GM12872 (cell line): ENCODE measurements around the gene EPHA6.

Experiments
- TF ChIP-seq, protein P1 (sequence below): IDR thresholded peaks from 3 replicates; pipeline ENCODE4 v1.5.1; 2011; ENCODE audit warnings: low read depth, mild to moderate bottlenecking, low read length, moderate library complexity; ENCODE audit not compliant: insufficient read depth

The EPHA6 gene

DNA sequence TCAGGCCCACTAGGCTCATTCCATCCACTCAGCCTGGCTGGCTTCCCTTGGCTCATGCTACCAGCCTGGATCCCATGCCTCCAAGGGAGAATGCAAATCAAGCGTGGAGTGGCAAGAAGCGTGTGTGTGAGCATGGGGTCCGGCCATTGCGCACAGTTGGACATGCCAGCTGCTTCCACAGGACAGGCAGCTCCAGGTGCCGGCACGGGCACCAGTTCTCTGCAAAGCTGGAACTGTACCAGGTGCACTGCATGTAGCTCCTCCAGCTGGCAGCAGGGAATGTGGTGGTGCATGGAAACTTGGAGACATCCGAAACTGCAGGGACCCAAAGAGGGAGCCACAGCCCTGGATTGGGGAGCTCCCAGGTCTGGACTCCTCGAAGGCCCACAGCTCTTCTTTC lies 449.8 kb downstream of the EPHA6 start:
- TF ChIP-seq, protein P1, sequence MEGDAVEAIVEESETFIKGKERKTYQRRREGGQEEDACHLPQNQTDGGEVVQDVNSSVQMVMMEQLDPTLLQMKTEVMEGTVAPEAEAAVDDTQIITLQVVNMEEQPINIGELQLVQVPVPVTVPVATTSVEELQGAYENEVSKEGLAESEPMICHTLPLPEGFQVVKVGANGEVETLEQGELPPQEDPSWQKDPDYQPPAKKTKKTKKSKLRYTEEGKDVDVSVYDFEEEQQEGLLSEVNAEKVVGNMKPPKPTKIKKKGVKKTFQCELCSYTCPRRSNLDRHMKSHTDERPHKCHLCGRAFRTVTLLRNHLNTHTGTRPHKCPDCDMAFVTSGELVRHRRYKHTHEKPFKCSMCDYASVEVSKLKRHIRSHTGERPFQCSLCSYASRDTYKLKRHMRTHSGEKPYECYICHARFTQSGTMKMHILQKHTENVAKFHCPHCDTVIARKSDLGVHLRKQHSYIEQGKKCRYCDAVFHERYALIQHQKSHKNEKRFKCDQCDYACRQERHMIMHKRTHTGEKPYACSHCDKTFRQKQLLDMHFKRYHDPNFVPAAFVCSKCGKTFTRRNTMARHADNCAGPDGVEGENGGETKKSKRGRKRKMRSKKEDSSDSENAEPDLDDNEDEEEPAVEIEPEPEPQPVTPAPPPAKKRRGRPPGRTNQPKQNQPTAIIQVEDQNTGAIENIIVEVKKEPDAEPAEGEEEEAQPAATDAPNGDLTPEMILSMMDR = no peak

DNA sequence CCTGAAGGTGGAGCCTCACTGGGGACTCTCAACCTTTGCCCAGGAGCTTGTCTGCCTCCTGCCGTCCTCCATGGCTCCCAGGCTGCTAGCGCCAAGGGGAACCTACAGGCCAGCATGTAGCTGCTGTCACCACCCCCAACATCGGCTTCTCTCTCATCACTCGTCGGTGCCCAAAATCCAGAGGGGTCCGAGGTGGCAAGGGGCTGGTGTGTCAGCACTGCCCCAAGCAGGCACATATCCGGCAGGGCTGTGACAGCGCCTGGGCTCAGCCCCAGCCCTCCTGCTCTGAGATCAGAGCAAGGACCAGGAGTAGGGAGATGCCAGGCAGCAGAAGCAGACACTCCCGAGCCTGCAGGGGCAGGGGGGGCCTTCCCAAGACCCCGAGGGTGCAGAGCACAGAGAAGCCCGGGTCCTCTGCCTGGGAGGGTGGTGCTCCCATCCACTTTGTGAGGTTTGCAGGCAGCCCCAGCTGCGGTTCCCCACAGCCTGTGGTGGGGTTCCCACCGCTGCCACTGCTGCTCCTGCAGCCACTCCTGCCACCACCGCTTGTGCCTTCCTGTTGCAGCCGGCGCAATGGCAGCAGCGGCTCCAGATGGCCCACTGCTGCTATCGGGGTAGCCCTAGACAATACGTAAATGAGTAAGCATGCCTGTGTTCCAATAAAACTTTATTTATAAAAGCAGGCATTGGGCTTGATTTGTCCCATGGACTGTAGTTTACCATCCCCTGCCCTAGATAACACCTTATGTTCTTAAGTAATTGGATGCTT lies 451.0 kb downstream of the EPHA6 start:
- TF ChIP-seq, protein P1 = no peak

DNA sequence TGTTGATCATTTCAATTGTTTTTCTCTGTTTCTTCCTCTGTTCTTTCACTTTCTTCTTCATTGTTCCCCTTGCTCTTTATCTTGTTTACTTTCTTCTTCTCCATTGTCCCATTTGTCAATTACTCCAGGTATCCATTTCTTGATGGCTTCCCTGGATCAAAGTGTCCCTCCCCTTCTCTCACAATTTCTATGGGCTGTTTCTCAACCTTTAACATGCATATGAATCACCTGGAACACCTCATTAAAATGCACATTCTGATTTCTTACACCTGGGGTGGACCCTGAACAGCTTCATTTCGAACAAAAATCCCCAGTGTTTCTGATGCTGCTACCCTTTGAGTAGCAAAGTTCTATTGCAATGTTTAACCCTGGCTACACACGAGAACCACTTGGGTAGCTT lies 454.8 kb downstream of the EPHA6 start:
- TF ChIP-seq, protein P1 = no peak

DNA sequence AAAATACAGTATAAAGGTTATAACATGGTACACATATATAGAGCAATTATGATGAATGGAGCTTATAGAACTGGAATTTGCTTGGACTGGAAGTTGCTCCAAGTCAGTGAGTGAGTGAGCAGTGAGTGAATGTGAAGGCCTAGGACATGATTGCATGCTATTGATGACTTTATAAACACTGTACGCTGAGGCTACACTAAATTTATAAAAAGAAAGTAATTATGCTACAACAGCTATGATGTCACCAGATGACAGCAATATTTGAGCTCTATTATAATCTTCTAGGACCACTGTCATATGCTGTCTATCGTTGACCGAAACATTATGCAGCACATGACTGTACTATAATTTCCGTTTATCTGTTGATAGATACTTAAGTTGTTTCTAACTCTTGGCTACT lies 463.3 kb downstream of the EPHA6 start:
- TF ChIP-seq, protein P1 = no peak

DNA sequence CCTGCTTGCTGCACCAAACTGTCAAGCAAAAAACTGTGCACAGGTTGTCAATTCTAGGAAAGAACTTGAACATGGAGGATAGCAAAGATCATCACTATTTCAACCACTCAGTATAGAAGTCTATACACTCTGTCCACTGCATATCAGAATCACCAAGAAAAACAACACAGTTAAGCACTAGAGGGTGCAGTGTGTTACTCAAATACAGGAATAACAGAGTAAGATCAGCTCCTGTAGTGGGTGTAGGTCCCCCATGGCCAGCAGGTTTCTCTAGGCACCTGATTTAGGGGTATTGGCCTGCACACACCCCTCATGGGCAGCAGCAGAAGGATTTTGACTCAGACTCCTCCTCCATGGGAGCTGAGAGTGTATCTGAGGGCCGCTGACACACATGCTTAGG lies 464.1 kb downstream of the EPHA6 start:
- TF ChIP-seq, protein P1 = no peak

DNA sequence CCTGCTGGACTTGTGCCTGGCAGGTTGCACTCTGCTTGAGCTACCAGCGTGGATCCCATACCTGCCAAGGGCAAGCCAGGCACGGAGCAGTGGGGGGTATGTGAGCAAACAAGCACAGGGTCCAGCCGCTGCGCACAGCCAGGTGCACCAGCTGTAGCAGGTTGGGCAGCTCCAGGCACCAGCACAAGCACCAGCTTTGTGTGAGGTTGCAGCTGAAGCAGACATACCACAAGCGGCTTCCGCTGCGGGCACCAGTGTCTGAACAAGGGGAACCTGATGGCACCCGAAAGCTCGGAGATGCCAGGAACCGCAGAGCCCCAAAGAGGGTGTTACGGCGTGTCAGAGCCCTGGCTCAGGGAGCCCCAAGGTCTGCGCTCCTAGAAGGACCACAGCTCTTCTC lies 477.5 kb downstream of the EPHA6 start:
- TF ChIP-seq, protein P1 = no peak

DNA sequence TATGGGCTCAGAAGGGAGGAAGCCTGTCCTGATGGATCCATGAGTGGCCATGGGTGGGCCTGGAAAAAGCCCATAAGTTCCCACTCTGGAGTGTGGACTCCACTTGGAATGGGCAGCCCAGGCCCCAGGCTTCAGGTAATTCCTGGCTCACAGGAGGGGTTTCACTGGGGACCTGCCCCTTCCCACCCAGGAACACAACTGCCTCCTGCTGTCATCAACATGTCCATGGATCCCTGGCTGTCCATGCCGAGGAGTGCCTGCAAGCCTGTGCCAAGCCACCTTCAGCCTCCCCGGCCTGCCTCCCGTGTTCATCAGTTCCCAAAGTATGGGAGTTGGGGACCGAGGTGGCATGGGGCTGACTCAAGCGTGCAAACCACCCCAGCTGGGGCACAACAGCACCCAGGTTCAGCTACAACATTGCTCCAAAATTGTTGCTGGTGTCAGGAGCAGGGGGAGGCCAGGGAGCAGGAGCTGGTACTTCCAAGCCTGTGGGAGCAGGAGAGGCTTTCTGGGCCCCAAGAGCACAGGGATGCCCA lies 479.3 kb downstream of the EPHA6 start:
- TF ChIP-seq, protein P1 = no peak
